HCT116 (cell line): Measurements from ENCODE around the gene PRICKLE2.
A peak's percentile ranks its signal among the peaks of the same experiment; 100 is the strongest.

Source experiments
- EZH2 ChIP-seq: fragments of 200-600 bp; sonication (generic); IDR thresholded peaks from 2 replicates; pipeline ENCODE4 v1.6.1; 2017; ENCODE audit warnings: antibody characterized with exemption, mixed run types
- RAD21 ChIP-seq: IDR thresholded peaks from 2 replicates; pipeline ENCODE4 v1.6.1; 2012; ENCODE audit warnings: low read depth, mild to moderate bottlenecking
- YY1 ChIP-seq: IDR thresholded peaks from 2 replicates; pipeline ENCODE4 v1.6.1; 2011; ENCODE audit warnings: low read length, low read depth, moderate library complexity, mild to moderate bottlenecking; ENCODE audit not compliant: insufficient replicate concordance; ENCODE audit errors: extremely low read depth

GRCh38 chr3:64111872-64112271 lies 113.4 kb downstream of the PRICKLE2 start:
- peak; percentile 20; the same call in 1 of the 2 replicates for TF ChIP-seq RAD21
- no peak for TF ChIP-seq YY1
- TF ChIP-seq EZH2: no peak
